K562 (cell line): ENCODE measurements around the gene GTPBP1. TPM values are rescaled to one million over a fixed set of nuclear protein-coding genes. Genes with fewer than 3 reads are reported as not detected.
A peak's percentile ranks its signal among the peaks of the same experiment; 100 is the strongest.

Source experiments
- ATAC-seq: fragments of 200-7000 bp; cut with Tn5 transposase; 3 replicates; pipeline ENCODE4 v1.9.1; 2020; ENCODE audit warnings: moderate library complexity
- BruUV-seq: library from RNA; stranded (reverse); fragments of 400-500 nt; replicated peaks from 2 replicates; lab custom pipeline; 2021; lab: Mats Ljungman, UMichigan
- CTCF ChIA-PET: fragments of 300-600 bp; formaldehyde crosslinking; extraction: SDS; loops from one replicate; lab custom pipeline; 2021; ENCODE audit warnings: low intra/inter-chr PET ratio; lab: Yijun Ruan, JAX
- POLR2A ChIA-PET: fragments of 300-600, 350-650 bp; sonication (Branson Sonifier 250); formaldehyde crosslinking; extraction: SDS; loops from one replicate; lab custom pipeline; 2021; ENCODE audit warnings: antibody characterized with exemption, inconsistent platforms; lab: Yijun Ruan, JAX
- DNase-seq, 4 experiments: peaks; one replicate each; pipeline versions ENCODE4 v3.0.0 to v3.0.0-alpha.2; 2011 to 2018; ENCODE audit warnings: low spot score in 3 of 4, mixed read lengths in 3 of 4; ENCODE audit errors: extremely low read depth in 1 of 4
- FAIRE-seq: peaks from 2 replicates; lab custom pipeline; 2011; peaks lifted over from hg19 to GRCh38; lab: Jason Lieb, UNC
- H2AFZ ChIP-seq: 2 replicates; pipeline ENCODE4 v1.6.0; 2011; ENCODE audit warnings: low read depth, low read length, control low read depth, inconsistent platforms
- H3K27ac ChIP-seq: fragments of 200-600 bp; 3 replicates; pipeline ENCODE4 v1.8.0; 2011; ENCODE audit warnings: low read depth, mild to moderate bottlenecking, control low read depth, inconsistent platforms, low read length, moderate library complexity, mixed read lengths; ENCODE audit errors: extremely low read depth
- H3K27me3 ChIP-seq, 2 experiments: fragments of 300-600 bp in 1 of 2; 2 replicates in 1 of 2; 3 replicates in 1 of 2; pipeline versions ENCODE4 v1.6.0 to v1.8.0; 2011; ENCODE audit warnings: inconsistent platforms in 2 of 2, low read length in 2 of 2, mild to moderate bottlenecking in 1 of 2, mixed read lengths in 1 of 2, moderate library complexity in 1 of 2; ENCODE audit not compliant: control insufficient read depth in 2 of 2, insufficient read depth in 2 of 2
- H3K36me3 ChIP-seq: fragments of 300-600 bp; 3 replicates; pipeline ENCODE4 v1.8.0; 2011; ENCODE audit warnings: mild to moderate bottlenecking, low read length, inconsistent platforms; ENCODE audit not compliant: control insufficient read depth, insufficient read depth
- H3K4me1 ChIP-seq, 2 experiments: fragments of 200-600 bp in 1 of 2; replicated peaks in 1 of 2; 2 replicates in 1 of 2; 3 replicates in 1 of 2; pipeline versions ENCODE4 v1.5.1 to v1.8.0; 2011; ENCODE audit warnings: inconsistent platforms in 2 of 2, low read length in 2 of 2, mild to moderate bottlenecking in 1 of 2, mixed read lengths in 1 of 2, moderate library complexity in 1 of 2; ENCODE audit not compliant: control insufficient read depth in 2 of 2, insufficient read depth in 2 of 2
- H3K4me2 ChIP-seq: 2 replicates; pipeline ENCODE4 v1.6.1; 2011; ENCODE audit warnings: low read length, control low read depth, inconsistent platforms, mixed read lengths; ENCODE audit not compliant: insufficient read depth
- H3K4me3 ChIP-seq: fragments of 200-600 bp; sonication (generic), shearing (Covaris generic); 2 replicates; pipeline ENCODE4 v1.5.1; 2016; ENCODE audit warnings: control low read depth, inconsistent platforms
- H3K79me2 ChIP-seq: fragments of 200-600 bp; 3 replicates; pipeline ENCODE4 v1.8.0; 2011; ENCODE audit warnings: low read length, inconsistent platforms; ENCODE audit not compliant: control insufficient read depth, insufficient read depth
- H3K9ac ChIP-seq, 2 experiments: 2 replicates each; pipeline versions ENCODE4 v1.6.0 to v1.6.1; 2011; ENCODE audit warnings: low read depth in 2 of 2, low read length in 2 of 2, control low read depth in 1 of 2, inconsistent platforms in 1 of 2, mild to moderate bottlenecking in 1 of 2, mixed read lengths in 1 of 2; ENCODE audit not compliant: insufficient read depth in 1 of 2
- H3K9me1 ChIP-seq: one replicate; pipeline ENCODE4 v1.6.0; 2011; ENCODE audit warnings: inconsistent platforms, mild to moderate bottlenecking, low read length, moderate library complexity; ENCODE audit not compliant: control insufficient read depth, insufficient read depth
- H3K9me3 ChIP-seq: replicated peaks from 2 replicates; pipeline ENCODE4 v1.5.1; 2011; ENCODE audit warnings: low read depth, low read length, inconsistent platforms; ENCODE audit not compliant: control insufficient read depth, insufficient read depth
- H4K20me1 ChIP-seq: replicated peaks from 2 replicates; pipeline ENCODE4 v1.6.1; 2011; ENCODE audit warnings: low read length, inconsistent platforms, mixed read lengths; ENCODE audit not compliant: control insufficient read depth, insufficient read depth
- ELK1 ChIP-seq: sonication (generic); formaldehyde crosslinking; IDR thresholded peaks from 2 replicates; pipeline ENCODE4 v1.8.1; 2022; ENCODE audit warnings: missing genetic modification reagents
- NR3C1 ChIP-seq: sonication (generic); formaldehyde crosslinking; IDR thresholded peaks from 2 replicates; pipeline ENCODE4 v1.8.1; 2022; ENCODE audit warnings: missing genetic modification reagents
- SIRT6 ChIP-seq: IDR thresholded peaks from one replicate; pipeline ENCODE4 v1.6.1; 2012; ENCODE audit warnings: low read depth, mild to moderate bottlenecking, control low read depth, inconsistent platforms, low read length, moderate library complexity
- SPI1 ChIP-seq: IDR thresholded peaks from 2 replicates; pipeline ENCODE4 v1.6.1; 2011; ENCODE audit warnings: low read depth, low read length, control low read depth, borderline replicate concordance
- TOE1 ChIP-seq, 2 experiments: fragments of 450-650 bp in 1 of 2; sonication (generic) in 1 of 2; formaldehyde crosslinking in 1 of 2; IDR thresholded peaks; 2 replicates each; pipeline versions ENCODE4 v1.7.1 to v1.8.0; 2016 to 2022; ENCODE audit warnings: borderline replicate concordance in 2 of 2, mild to moderate bottlenecking in 2 of 2, antibody characterized with exemption in 1 of 2, inconsistent platforms in 1 of 2, low read depth in 1 of 2, missing genetic modification reagents in 1 of 2, moderate library complexity in 1 of 2
- XRCC4 ChIP-seq: IDR thresholded peaks from one replicate; pipeline ENCODE4 v1.6.1; 2011; ENCODE audit not compliant: insufficient read depth, insufficient read length; ENCODE audit errors: extremely low read depth
- ZNF311 ChIP-seq: fragments of 250-450 bp; sonication (Bioruptor Pico); IDR thresholded peaks from 2 replicates; pipeline ENCODE4 v1.4.0; 2020; ENCODE audit warnings: mild to moderate bottlenecking, moderate library complexity
- ZNF398 ChIP-seq: fragments of 250-450 bp; sonication (Bioruptor Pico); IDR thresholded peaks from 2 replicates; pipeline ENCODE4 v1.8.0; 2021; ENCODE audit warnings: moderate library complexity, mild to moderate bottlenecking, inconsistent platforms
- WGBS: fragments of 100-300 bp; shearing (Covaris generic); methylation state at CpG from one replicate; pipeline ENCODE4 v1.1.6; 2016; ENCODE audit warnings: low coverage, mixed read lengths; ENCODE audit not compliant: insufficient coverage; ENCODE audit errors: missing lambda C conversion rate; 5-methylcytosine and 5-hydroxymethylcytosine counted together
- in situ Hi-C: fragments of 300-500 bp; cut with MboI; formaldehyde crosslinking; loops from 4 replicates; pipeline ENCODE4 v1.15.0; 2018; ENCODE audit warnings: inconsistent platforms, mixed read lengths
- intact Hi-C: fragments of 100-400 bp; cut with micrococcal nuclease; formaldehyde crosslinking; loops from 2 replicates; pipeline ENCODE4 v1.14.2; 2022
- polyA plus RNA-seq, 8 experiments: library from polyadenylated mRNA; depleted of rRNA in 4 of 8; stranded (reverse) in 5 of 8; unstranded in 3 of 8; fragments of >200 nt; fragmentation: Nextera tagmentation in 2 of 8; fragmentation: Illumina TruSeq in 1 of 8; extraction: Ambion mirVana in 2 of 8; extraction: Trizol in 1 of 8; gene quantifications; 2 replicates each; pipeline versions ENCODE4 v1.2.1 to v1.2.3, GENCODE V29; 2011 to 2014; ENCODE audit warnings: inconsistent platforms in 1 of 8, missing spikeins in 1 of 8
- total RNA-seq, 7 experiments: library from RNA; depleted of rRNA in 6 of 7; stranded (reverse); fragments of >200 nt in 6 of 7; fragmentation: Illumina TruSeq in 2 of 7; extraction: Trizol in 2 of 7; gene quantifications; 2 replicates each; pipeline versions ENCODE4 v1.2.1 to v1.2.3, GENCODE V29; 2011 to 2021; ENCODE audit warnings: low replicate concordance in 1 of 7
- TF ChIP-seq, protein P1 (sequence below): fragments of 450-650 bp; formaldehyde crosslinking; IDR thresholded peaks from 2 replicates; pipeline ENCODE4 v1.4.0; 2022; ENCODE audit warnings: mild to moderate bottlenecking, moderate library complexity
- TF ChIP-seq, protein P2 (sequence below): sonication (generic); formaldehyde crosslinking; IDR thresholded peaks from 2 replicates; pipeline ENCODE4 v1.8.1; 2023; ENCODE audit warnings: mild to moderate bottlenecking, missing genetic modification reagents, moderate library complexity

Gene GTPBP1
- total and polyA plus RNA-seq, 9 of the 15 experiments (the other 6 are each of a cell fraction or from before 2014, with no cell fraction given) = 0.83 to 53.2 (median 23.3) TPM

DNA sequence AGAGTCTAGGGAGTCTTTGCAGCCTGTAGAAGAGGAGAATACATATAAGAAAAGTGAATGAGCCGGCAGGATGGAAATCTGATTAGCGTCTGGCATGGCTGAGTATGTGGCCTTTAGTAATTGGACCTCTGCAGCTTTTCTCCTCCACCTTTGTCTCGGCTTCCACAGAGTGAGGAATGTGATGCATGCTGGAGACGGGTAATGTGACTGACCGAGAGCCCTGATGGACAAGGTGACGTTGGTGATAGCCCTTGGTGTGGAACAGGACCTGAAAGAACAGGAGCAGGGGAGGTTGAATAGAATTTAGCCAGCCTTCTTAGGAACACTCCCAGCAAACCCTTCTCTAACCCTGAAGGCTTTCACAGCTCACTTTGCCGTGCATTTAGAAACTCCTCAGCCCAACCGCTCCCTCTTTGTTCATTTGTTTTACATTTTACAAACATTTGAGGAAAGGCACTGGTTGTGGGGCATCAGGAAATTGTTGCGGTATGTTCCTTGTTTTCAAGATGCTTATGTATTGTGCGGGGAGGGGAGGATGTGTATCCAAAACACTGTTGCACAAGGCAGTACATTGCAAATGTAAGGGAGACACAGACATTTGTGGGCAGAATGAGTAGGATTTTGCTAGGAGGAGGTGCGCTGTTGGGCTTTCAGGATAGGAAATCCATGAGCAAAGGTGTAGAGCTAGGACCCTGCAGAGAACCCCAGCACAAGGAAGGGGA is 6.9 kb downstream of the GTPBP1 start (continued):
- TF ChIP-seq ZNF398 (CRISPR knock-in tag) (no peak), XRCC4 (no peak)
- TF ChIP-seq, protein P1, sequence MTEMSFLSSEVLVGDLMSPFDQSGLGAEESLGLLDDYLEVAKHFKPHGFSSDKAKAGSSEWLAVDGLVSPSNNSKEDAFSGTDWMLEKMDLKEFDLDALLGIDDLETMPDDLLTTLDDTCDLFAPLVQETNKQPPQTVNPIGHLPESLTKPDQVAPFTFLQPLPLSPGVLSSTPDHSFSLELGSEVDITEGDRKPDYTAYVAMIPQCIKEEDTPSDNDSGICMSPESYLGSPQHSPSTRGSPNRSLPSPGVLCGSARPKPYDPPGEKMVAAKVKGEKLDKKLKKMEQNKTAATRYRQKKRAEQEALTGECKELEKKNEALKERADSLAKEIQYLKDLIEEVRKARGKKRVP (CRISPR knock-in tag) = no peak
- TF ChIP-seq, all 486 proteins: peak for 0

GRCh38 chr22:38713921-38714320 is 8.2 kb downstream of the GTPBP1 start:
- Histone ChIP-seq H2AFZ (no peak overlapping the region), H3K9me3 (no peaks in the 10 kb centered on the region), H3K4me3 (no peak overlapping the region), H3K27me3 (no peaks in the 10 kb centered on the region), H3K4me2 (peak overlapping the region; percentile 39), H3K4me1 (peaks cover 49 to 50% of the 10 kb centered on the region in 2 experiments; a peak in 4 of 5 replicates), H3K36me3 (peaks cover 68% of the 10 kb centered on the region; the same call in 2 of the 3 replicates), H3K9me1 (peaks cover 3% of the 10 kb centered on the region), H3K79me2 (peaks cover 76% of the 10 kb centered on the region), H3K9ac (peak overlapping the region; percentile 7 to 26; a peak in 2 of 4 replicates), H4K20me1 (peaks cover 51% of the 10 kb centered on the region), H3K27ac (peak overlapping the region; percentile 56; the same call in 2 of the 3 replicates)
- ChIA-PET CTCF (no interaction called here), POLR2A (interaction anchor here (1.4 to 1.7 kb wide), 3 partner anchors 8 to 32 kb away, joined by 4 to 8 read pairs (median 6); partner anchors contain the start of genes GTPBP1 and TOMM22)
- WGBS = 37% methylated on average over 8 of the region's 8 CpGs
- DNase-seq (peak in 2 of 4 experiments; percentile 30 to 59), FAIRE-seq (no peak), ATAC-seq (peak; percentile 67)
- intact Hi-C loops (no loop called here), in situ Hi-C loops (no loop called here)
- BruUV-seq = no TSS peak
- TF ChIP-seq ZNF311 (CRISPR knock-in tag) = no peak
- no peak for TF ChIP-seq SIRT6
- TF ChIP-seq SPI1 = 0 out of 2 replicates have a peak, but pooled peaks have one; percentile 22
- TF ChIP-seq, protein P2, sequence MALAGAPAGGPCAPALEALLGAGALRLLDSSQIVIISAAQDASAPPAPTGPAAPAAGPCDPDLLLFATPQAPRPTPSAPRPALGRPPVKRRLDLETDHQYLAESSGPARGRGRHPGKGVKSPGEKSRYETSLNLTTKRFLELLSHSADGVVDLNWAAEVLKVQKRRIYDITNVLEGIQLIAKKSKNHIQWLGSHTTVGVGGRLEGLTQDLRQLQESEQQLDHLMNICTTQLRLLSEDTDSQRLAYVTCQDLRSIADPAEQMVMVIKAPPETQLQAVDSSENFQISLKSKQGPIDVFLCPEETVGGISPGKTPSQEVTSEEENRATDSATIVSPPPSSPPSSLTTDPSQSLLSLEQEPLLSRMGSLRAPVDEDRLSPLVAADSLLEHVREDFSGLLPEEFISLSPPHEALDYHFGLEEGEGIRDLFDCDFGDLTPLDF (CRISPR knock-in tag) = no peak
- TF ChIP-seq TOE1 (IDR thresholded peaks at IDR 0.05; ENCODE audit: borderline replicate concordance) = 0 out of 2 replicates have a peak, but pooled peaks have one; percentile 21
- no peak for TF ChIP-seq TOE1 (CRISPR knock-in tag; IDR thresholded peaks at IDR 0.05; ENCODE audit: borderline replicate concordance, low read depth)
- TF ChIP-seq NR3C1 = no peak
- no peak for TF ChIP-seq ELK1
